NCI-H128 (cell line): ENCODE measurements around the gene TBCC.

ENCODE experiments used
- DNase-seq: peaks from one replicate; lab custom pipeline; 2025; ENCODE audit not compliant: unreplicated experiment; lab: John Stamatoyannopoulos, UW

TBCC gene

GRCh38 chr6:42774201-42774600 lies 28.3 kb upstream of the TBCC start:
- DNase-seq = no peak

GRCh38 chr6:42771741-42772100 lies 25.8 kb upstream of the TBCC start:
- no peak for DNase-seq

- DNase-seq = no peak
Observed at GRCh38 chr6:42769836-42770235, 23.9 kb upstream of the TBCC start.

- DNase-seq = no peak
Observed at GRCh38 chr6:42769051-42769450, 23.1 kb upstream of the TBCC start.

- no peak for DNase-seq
Observed at GRCh38 chr6:42766163-42766670, 20.3 kb upstream of the TBCC start.

GRCh38 chr6:42764911-42765648 lies 19.2 kb upstream of the TBCC start:
- DNase-seq = no peak

- DNase-seq = no peak
Observed at GRCh38 chr6:42762950-42763349, 17.0 kb upstream of the TBCC start.

- no peak for DNase-seq
Observed at GRCh38 chr6:42762426-42762859, 16.5 kb upstream of the TBCC start.

- DNase-seq = no peak
Observed at GRCh38 chr6:42761287-42762067, 15.6 kb upstream of the TBCC start.

- no peak for DNase-seq
Observed at GRCh38 chr6:42758756-42759430, 13.0 kb upstream of the TBCC start.

- no peak for DNase-seq
Observed at GRCh38 chr6:42756722-42757121, 10.8 kb upstream of the TBCC start.

- no peak for DNase-seq
Observed at GRCh38 chr6:42754759-42755158, 8.9 kb upstream of the TBCC start.

GRCh38 chr6:42751055-42751454 lies 5.2 kb upstream of the TBCC start:
- DNase-seq = no peak

- DNase-seq = no peak
Observed at GRCh38 chr6:42748203-42748898, 2.4 kb upstream of the TBCC start.

- DNase-seq = peak; percentile 73
Observed at GRCh38 chr6:42746463-42747391, 824 bp upstream of the TBCC start.

- no peak for DNase-seq
Observed at GRCh38 chr6:42745083-42745639, 742 bp downstream of the TBCC start.

GRCh38 chr6:42744351-42744893 lies 1.5 kb downstream of the TBCC start:
- DNase-seq = no peak

- DNase-seq = peak; percentile 10
Observed at GRCh38 chr6:42742116-42742894, 3.6 kb downstream of the TBCC start.

- DNase-seq = no peak
Observed at GRCh38 chr6:42740725-42741124, 5.2 kb downstream of the TBCC start.
